Measurements from ENCODE around the gene FHIT.

Gene FHIT

DNA sequence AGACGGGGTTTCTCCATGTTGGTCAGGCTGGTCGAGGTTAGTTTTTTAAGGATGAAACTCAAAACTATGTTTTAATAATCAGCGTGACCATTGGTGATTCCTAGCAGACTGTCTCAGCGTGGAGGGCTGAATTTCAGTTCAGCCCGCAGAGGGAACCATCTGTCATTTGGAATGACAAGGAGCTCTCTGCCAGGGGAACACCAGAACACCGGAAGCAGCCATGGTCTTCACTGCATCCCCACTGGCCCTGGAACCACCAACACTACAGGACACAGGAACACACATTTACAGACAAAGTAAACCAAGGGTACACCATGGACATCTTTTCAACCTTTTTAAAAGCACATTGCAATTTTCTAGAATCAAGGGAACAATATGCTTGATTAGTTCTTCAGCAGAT lies 424.7 kb downstream of the FHIT start:
- DNase-seq: no peak

DNA sequence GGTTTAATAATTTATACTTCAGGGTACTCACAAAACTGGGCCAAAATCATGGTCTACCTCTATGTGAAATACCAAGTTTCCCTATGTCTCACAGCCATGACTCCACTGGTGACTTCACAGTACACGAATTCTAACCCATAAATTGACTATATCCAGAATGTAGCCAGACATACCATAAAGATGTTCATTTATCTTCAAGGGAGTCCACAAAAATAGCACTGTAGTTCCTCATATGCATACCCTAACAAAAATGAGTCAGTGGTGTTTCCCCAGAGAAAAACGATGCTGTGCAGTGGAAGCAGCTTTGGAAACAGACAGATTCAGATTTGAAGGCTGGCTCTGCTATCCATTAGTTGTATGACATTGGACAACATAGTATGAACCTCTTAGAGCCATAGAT lies 438.8 kb downstream of the FHIT start:
- DNase-seq: no peak

DNA sequence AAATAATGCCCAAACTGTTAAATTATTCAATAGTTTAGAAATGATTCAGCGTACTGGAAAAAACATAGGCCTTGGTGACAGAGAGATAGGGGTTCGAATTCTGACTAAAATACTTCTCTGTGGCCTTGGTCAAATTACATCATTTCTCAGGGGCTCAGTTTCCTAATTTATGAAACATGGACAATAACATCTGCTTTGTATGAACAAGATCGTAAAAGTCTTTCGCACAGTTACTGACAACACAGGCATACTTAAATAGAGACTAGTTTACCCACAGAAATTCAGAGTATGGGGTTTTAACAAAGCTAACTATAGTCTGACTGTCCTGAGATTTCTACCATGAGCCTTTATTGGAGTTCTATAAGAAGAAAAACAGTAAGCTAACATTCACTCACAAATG lies 440.4 kb downstream of the FHIT start:
- no peak for DNase-seq

DNA sequence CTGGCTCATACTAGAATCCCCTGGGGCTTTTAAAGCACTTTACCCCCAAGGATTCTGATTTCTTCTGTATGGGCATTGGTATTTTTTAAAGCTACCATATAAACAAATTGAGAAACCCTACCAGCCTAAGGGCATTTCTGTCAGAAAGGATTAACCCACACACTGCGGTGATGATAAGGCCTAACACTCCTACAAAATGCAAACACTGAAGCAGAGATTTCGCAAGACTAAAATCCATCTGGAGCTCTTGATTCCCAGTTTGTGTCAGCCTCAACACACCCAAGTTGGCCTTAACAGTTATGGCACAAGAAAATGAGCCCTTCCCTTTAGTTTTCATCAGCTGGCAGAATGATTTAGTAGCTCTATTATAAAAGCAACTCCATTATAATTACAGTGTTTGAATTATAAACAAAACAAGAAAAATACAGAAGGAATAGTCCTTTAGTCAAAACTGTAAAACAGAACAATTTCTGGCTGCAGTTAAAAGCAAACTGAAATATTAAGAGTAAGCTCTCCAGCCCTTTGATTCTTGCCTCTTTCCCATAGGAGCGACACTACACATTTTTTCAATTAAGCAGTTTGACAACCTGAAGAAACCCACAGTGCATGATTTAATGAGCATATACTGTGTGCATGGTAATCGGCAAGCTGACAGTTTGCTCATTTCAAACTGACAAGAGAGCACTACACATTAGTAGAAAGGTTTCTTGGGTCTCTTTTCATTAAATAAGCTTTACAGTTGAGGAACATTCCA lies 441.2 kb downstream of the FHIT start:
- no peak for DNase-seq

DNA sequence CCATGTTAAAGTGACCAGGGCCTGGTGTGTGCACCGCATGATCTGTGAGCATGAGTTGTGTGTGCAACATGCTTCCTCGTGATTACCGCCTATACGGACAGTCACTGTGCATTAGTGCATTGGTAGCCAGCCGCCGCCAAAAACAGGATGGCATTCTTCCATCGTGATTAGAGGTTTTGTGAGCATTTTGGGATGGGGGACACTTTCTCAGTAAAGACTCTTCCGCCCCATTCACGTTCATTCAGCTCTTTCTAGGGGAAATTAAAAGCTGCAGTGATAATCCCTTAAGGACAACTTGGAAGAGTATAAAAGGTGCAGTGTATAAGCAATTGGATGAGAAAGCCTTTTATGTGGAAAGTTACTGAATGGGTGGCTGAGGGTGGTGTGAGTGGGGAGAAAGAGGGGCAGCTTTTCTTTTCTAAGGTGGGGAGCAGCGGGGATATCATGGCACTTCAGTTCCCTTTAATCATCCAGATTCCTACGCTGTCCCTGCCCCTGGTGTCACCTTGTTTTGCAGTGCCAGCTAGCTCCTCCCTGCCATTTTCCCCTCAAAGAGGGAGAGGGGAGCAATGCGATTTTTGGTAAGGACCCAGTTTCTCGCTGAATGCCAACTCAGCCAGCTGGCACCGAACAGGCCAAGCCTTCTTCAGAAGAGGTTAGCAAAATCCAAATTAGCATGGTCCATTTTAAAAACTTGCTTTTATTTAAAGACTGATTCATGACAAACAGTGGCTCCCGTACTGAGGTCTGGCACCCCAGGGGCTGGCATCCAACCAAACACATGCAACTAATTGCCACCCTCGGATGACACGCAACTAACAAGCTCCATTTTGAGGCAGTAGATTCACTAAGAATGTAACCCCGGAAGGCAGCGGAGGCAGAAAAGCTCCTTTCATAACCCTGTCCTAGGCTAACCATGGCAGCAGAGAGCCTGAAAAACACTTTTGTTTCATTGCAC lies 447.8 kb downstream of the FHIT start:
- no peak for DNase-seq

DNA sequence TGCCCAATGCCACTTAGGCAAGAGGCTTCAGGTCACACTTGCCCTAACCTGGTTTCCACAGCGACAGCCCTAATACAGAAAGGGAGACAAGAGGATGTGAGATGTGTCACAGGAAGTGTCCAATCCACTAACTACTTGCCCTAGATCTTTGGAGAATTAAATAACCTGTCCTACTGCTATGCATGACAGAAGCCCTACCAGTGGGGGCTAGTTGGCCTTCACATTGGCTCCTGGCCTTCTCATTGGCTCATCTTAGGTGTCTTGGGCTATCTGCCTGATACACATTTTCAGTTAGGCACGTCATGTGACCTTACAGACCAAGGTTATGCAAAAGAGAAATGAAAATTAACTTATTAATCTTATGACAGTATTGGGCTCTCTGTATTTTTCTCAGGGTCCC lies 449.9 kb downstream of the FHIT start:
- no peak for DNase-seq

DNA sequence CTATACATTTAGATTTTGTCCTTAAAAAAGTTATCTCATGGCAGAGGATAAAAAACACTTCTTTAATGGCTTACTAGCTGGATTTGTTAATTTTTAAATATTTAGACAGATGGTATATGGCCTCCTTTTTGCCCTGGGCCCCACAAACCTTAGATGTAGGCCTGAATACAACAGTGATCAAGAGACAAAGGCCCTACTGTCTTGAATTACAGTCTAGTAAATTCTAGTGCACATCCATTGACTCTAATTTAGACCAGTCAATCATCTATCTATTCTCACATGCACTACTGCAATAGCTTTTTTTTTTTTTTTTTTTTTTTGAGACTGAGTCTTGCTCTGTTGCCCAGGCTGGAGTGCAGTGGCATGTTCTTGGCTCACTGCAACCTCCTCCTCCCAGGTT lies 452.8 kb downstream of the FHIT start:
- no peak for DNase-seq

DNA sequence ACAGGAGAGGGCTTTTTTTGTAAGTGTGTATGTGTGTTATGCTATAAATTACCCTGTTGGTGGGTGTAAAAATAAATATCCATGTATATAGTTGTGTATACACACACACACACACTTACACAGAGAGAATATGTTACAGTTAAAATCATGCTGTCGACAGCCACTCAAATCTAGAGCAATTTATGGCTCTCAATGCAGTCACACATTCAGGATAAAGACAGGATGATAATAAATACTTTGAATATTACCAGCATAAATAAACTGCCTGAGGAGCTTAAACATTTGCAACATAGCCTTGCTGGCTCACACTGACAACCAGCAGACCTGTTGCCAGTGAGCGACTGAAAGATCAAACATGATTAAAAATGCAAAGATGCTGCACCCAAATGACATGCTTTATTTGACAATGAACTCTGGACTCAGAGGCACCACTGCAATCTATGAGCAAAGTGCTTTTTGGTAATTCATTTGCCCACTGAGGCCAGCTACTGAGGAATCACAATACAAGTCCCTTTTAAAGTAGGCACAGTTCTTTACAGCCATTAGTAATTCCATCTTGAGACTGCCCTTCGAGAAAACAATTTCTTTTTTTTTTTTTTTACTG lies 458.9 kb downstream of the FHIT start:
- DNase-seq: no peak

DNA sequence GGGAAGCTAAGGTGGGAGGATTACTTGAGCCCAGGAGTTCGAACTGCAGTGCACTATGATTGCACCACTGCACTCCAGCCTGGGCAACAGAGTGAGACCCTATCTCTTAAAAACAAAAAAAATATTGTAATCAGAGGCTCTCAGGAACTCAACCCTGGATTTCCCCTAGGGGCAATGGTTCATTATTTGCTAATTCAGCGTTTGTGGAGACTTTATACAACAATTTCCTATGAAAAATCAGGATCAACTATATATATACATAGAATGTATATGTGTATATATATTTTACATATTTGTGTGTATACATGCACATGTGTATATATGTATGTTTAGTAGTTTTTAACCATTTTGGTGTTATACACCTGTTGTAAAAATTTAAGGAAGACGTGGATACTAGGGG lies 463.1 kb downstream of the FHIT start:
- DNase-seq: no peak

DNA sequence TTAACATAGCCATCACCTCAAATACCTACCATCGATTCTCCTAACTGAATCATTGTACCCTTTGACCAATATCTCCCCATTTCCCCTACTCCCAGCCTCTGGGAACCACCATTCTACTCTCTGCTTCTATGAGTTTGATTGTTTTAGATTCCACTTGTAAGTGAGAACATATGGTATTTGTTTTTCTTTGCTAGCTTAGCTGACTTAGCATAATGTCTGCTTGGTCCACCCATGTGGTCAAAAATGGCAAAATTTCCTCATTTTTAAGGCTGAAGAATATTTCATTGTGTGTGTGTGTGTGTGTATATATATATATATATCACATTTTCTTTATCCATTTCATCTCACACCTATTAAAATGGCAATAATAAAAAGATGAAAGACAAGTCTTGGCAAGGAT lies 469.3 kb downstream of the FHIT start:
- DNase-seq: no peak

DNA sequence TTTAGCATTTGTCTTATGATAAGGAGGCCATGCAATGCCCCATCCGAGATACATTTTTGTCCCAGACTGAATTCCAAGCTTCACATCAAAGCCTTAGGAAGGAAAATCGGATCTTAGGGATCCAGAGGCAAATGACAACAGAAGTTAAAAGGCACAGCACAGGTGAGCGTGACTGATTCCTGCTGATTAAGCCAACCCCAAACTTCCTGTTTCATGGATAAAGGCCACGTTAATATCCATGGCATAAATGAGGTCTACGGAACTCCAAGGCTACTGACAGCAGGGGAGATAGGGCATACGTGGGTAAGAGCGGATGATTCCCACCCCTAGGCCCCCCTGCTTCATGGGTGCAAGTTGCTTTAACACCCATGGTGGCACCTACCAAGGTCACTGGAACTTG lies 471.6 kb downstream of the FHIT start:
- DNase-seq: no peak

DNA sequence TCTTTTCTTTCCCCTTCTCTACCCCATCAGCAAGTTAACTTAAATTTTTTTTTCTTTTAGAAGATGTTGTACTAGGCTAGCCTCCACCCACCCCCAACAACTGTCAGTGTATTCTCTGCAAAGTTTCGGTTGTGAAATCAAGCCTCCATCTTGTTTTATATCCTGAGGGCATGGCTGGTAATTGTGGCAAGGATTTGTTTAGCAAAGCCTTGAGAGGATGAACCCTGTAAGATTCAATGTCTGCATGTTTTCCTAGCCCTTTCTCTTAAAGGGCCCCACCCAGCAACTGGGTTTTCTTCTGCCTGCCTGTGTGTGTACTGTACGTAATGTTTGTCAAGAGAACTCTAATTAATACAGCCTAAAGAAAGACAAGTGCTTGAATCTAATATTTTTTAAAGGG lies 475.3 kb downstream of the FHIT start:
- no peak for DNase-seq

DNA sequence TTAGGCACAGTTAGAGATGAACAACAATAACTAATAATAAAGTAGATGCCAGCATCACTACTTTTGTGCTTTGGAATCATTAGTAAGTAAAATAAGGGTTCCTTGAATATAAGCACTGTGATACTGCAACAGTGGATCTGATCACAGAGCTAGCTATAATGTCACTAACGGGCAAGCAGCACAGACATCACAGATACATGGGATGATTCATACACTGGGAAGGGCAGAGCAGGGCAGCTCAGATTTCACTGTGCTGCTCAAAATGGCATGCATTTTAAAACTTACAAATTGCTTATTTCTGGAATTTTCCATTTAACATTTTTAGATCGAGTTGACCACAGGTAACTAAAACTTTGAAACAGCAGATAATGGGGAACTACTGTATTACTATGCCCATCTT lies 476.6 kb downstream of the FHIT start:
- DNase-seq: no peak

DNA sequence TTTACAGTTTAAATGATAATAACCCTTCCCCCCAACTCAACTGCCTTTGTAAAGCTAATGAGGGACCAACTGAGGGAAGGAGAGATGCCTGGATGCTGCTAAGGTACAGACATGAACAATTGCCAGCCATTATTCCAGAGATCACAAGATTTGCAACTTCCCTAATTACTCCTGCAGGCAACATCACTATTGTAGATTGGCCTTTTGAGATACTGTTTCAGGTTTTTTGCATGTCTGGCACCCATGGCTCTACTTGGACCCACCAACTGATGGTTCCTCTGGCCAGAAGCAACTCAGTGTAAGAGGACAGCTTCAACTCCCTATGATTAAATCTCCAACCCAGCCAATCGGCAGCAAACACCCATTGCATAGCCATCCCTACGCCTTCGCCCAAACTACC lies 478.7 kb downstream of the FHIT start:
- no peak for DNase-seq

DNA sequence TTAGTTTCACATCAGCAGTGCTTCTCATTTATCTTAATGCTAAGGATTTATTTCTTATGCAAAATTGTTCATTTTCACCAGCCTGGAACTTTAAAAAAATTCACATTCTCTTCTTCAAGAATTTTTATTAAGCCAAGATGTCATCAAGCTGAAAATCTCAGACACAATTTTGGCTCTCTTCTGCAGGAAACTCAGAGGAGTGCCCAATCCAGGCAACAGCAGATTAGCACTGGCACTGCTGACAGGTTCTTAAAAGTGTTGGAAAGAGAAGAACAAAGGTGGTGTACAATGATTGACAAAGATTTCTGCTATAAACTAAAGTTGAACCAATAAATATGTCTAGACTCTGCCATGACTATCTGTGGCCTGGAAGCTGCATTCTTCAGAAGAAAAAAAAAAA lies 479.5 kb downstream of the FHIT start:
- DNase-seq: no peak

DNA sequence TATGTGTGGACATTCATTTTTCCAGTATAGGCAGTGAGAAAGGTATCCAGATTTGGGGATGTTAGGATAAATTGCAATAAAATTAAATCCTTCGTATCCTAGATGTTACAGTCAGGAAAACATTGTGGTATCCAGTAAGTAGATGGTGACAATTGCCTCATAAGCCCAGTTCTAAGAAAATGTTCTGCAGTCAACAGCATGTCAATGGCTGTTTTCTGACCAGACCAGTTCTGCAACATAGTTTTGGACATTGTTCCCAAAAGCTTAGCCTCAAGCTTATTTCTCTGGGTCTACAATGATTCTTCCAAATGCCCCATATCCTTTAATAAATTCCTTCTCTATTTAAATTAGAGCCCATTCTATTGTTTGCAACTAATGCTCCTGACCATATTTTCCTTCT lies 480.7 kb downstream of the FHIT start:
- no peak for DNase-seq

DNA sequence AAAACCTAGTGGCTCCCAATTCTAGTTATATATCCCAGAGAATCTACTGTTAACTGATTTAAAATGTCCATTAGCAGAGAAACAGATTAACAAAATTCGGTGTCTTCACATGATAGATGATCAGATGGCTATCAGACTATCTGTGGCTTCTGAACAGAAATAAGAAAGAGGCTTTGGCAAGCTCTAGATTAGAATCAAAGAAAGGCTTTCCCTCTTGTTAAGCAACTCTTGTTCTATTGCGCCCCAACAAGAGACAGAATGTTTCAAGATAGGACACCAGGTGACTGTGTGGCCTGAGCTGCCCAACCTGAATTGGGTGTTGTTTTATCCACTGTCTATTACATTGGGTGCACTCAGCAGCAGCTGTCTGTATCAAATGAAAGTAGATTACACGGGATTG lies 483.7 kb downstream of the FHIT start:
- no peak for DNase-seq

DNA sequence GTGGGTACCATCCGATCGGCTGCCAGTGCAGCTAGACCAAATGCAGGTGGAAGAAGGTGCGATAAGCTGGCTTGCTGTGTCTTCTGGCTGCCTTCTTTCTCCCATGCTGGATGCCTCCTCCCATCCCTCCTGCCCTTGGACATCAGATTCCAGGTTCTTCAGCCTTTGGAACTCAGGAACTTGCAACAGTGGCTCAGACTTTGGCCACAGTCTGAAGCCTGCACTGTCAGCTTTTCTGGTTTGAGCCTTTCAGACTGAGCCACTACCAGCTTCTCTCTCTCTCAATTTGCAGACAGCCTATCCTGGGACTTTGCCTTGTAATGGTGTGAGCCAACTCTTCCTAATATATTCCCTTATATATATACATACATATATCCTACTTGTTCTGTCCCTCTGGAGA lies 485.5 kb downstream of the FHIT start:
- DNase-seq: no peak

DNA sequence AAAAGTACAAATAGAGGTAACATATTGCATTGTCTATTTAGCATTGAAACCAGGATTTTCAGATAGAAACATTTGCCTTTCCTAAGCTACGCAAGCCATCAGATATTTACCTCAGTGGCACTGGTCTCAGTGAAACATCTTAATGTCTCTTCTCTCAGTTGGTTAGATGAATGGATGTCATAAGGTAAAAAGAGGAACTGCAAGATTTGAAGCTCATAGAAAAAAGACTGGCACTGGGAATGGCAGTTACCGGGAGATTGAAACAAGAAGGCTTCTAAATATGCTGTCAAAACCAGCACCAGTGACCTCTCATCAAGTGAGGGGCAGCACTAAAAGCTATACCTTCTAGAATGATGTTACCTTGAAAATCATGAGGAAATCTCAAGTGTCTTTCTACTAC lies 486.4 kb downstream of the FHIT start:
- no peak for DNase-seq

DNA sequence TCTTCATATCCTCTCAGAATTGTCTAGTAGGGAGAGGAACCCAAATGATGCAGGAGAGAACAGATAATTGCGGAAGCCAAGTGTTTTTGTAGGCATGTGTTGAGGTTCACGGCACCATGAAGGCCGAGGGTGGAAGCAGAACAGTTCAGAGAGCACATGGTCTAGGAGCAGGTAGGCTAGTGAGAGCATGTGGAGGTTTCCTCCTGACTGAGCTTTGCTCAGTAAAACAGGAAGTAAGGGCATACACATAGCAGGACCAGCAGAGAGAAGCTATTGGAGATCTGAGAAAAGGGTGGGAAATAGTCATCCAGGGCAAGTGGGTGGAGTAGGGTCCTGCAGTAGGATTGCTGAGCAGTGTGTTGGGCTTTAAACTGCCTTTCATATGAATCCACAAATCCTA lies 491.1 kb downstream of the FHIT start:
- DNase-seq: no peak

DNA sequence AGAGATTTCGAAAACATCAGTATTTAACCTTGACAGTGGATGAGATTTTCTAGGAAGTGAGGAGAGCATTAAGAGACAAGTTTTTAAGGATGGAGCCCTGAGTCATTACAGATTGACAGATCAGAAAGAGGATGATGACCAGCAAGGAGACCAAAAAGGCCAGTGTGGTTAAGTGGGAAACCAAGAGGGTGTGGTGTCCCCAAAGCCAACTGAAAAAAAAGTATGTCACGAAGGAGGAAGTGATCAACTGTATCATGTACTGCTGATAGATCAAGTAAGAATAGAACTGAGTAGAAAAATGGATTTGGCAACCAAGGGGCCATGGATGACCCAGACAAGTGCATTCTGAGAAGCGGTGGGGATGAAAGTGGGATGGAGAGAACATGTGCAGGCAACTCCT lies 491.8 kb downstream of the FHIT start:
- no peak for DNase-seq

DNA sequence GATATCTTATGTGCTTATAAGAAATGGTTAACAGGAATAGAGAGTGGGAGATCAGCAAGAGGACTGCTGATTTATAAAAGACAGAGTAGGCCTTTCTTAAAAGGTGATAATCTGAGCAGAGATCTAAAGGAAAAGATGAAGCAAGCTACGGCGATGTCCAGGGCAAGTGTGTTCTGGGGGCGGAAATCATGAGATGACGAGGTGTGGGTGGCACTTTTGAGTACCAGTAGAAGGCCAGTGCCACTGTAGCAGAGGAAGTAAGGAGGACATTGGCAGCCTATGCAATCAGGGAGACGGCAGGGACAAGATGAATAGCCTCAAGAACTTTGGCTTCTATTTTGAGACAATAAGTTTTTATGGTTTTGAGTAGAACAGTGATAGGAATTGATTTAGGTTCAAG lies 492.4 kb downstream of the FHIT start:
- DNase-seq: no peak

DNA sequence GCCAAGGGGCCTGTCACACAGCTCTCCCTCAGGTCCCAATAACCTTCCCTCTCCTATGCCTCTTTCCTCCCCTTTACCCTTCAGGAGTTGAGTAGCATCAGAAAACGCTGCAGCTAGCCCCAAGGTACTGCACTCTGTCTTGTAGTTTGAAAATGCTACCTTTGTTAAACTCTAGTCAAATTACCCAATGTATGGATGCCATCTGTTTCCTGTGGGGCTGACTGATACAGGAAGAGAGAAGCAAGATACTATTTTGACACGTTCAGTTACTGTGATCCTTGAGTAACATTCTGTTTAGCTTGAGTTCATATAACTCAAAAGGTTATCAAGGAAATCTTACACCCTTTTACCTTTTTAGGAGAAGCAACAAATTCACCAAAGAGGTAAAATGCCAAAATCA lies 493.1 kb downstream of the FHIT start:
- no peak for DNase-seq

DNA sequence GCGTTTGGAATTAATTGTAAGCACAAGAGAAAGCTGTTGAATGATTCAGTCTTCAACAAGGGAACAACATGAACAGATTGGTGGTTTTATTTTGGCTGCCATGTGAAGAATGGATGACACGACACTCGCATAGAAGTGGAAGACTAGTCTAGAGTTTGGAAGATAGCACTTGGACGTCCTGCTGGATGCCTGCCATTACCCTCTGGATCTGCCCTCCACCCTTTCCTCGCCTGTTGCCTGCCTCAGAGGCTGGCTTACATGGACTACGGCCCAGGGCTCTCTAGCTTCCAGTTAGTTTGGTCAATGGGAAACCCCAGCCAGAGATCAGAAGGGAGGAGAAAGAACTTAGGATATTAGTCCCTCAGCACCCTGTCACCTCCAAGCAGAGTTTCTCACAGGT lies 493.5 kb downstream of the FHIT start:
- no peak for DNase-seq

All from T-helper 1 cell (primary cell).